GM12892 (cell line): ENCODE measurements around the gene ATPAF2.

Source experiments
- POLR2A ChIP-seq: IDR thresholded peaks from 2 replicates; pipeline ENCODE4 v1.6.1; 2011; ENCODE audit warnings: low read depth, low read length, control low read depth
- POLR2AphosphoS5 ChIP-seq: IDR thresholded peaks from 2 replicates; pipeline ENCODE4 v1.6.1; 2011; ENCODE audit warnings: low read depth, low read length, control low read depth
- TAF1 ChIP-seq: IDR thresholded peaks from 2 replicates; pipeline ENCODE4 v1.6.1; 2011; ENCODE audit warnings: low read depth, mild to moderate bottlenecking, control low read depth, low read length, borderline replicate concordance

DNA sequence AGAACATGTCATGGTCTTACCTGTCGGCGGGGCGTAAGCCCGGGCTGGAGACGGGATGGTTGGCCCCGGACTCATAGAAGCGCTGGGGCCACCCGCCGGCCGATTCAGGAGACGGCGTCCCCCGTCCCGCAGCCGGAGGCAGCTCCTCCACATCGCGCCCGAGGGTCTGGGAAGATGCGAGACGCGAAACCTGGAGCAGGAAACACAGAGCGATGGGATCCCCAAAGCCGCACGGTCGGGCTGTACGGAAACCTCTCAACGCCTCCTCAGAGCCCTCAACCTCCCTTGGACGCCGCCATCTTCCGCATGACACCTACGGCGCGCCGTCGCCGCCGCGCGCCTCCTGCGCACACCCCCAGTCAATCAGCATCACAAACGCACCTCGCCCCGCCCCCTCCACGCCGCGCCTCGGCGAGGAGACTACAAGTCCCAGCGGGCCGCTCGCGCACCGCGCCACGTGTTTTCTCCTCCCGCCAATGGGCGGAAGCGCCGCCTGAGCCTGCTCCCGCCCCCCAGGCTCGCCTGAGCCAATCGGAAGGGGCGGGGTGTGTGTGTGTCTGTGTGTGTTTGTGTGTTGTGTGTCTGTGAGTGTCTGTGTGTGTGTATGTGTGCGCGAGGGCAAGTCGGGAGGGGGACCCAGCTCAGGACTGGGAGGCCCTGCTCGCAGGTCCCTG is at the start of gene ATPAF2, which contains the start of gene GID4:
- TF ChIP-seq POLR2A (peak; percentile 68; the same call in 1 of the 2 replicates), POLR2AphosphoS5 (peak; percentile 69; the same call in 1 of the 2 replicates), TAF1 (peak; percentile 68; the same call in 1 of the 2 replicates)
